Measurements from ENCODE around the gene AFF3.

AFF3 gene

DNA sequence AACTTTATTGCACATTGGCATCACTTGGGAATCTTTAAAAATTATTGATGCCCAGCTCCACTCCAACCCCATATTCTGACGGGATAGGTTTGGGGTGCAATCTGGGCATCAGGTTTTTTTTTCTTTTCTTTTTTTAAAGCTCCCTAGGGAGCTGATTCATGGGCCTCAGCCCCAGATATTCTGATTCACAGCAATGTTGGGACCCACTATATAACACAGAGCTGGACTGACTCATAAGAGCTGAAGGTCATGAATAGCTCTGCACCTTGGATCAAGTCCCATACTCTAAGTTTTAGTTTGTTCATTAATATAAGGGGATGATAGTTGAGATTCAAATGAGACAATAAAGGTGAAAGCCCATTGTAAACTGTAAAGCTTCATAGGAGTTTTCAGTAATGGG, 461.4 kb downstream of the AFF3 start:
- Mint-ChIP-seq H3K27me3 (ENCODE audit: low read depth, poor library complexity) (no peaks in the 10 kb centered on the region), H3K27ac (no peak overlapping the region), H3K36me3 (ENCODE audit: low read depth) (peaks cover 74% of the 10 kb centered on the region)

DNA sequence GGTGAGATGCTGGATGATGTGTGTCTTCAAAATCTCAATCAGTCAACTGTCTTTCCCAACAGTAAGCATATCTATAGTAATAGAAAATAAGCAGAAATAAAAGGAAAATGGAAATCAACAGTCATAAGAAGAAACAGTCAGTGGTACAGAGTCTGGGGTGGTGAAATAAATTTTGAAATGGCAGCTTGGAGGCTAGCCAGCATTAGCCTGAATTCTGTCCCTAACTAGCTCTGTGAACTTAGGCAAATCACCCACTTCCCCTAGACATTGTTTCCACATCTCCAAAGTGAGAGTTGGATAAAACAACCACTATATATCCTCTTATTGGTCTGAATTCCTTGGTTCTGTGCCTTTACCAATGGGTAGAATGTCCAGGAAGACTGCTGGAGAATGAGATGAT, 462.9 kb downstream of the AFF3 start:
- H3K36me3 Mint-ChIP-seq (ENCODE audit: low read depth) = peaks cover 66% of the 10 kb centered on the region
- TF ChIP-seq, protein P1, sequence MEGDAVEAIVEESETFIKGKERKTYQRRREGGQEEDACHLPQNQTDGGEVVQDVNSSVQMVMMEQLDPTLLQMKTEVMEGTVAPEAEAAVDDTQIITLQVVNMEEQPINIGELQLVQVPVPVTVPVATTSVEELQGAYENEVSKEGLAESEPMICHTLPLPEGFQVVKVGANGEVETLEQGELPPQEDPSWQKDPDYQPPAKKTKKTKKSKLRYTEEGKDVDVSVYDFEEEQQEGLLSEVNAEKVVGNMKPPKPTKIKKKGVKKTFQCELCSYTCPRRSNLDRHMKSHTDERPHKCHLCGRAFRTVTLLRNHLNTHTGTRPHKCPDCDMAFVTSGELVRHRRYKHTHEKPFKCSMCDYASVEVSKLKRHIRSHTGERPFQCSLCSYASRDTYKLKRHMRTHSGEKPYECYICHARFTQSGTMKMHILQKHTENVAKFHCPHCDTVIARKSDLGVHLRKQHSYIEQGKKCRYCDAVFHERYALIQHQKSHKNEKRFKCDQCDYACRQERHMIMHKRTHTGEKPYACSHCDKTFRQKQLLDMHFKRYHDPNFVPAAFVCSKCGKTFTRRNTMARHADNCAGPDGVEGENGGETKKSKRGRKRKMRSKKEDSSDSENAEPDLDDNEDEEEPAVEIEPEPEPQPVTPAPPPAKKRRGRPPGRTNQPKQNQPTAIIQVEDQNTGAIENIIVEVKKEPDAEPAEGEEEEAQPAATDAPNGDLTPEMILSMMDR (IDR thresholded peaks at IDR 0.05) = no peak
- H3K9me3 Mint-ChIP-seq = peaks cover 3% of the 10 kb centered on the region
- no peaks in the 10 kb centered on the region for H3K27me3 Mint-ChIP-seq (ENCODE audit: low read depth, poor library complexity)
- H3K4me3 Mint-ChIP-seq = no peak overlapping the region
- peaks cover 74% of the 10 kb centered on the region for H3K4me1 Mint-ChIP-seq
- no peak overlapping the region for H3K27ac Mint-ChIP-seq
- no peak for DNase-seq

More for the DNA sequence above, 461.4 kb downstream of the AFF3 start:
- DNase-seq = no peak
- Mint-ChIP-seq H3K9me3 (peaks cover 3% of the 10 kb centered on the region), H3K4me3 (no peak overlapping the region), H3K4me1 (peaks cover 59% of the 10 kb centered on the region)
- TF ChIP-seq, protein P1 (IDR thresholded peaks at IDR 0.05) = no peak

DNA sequence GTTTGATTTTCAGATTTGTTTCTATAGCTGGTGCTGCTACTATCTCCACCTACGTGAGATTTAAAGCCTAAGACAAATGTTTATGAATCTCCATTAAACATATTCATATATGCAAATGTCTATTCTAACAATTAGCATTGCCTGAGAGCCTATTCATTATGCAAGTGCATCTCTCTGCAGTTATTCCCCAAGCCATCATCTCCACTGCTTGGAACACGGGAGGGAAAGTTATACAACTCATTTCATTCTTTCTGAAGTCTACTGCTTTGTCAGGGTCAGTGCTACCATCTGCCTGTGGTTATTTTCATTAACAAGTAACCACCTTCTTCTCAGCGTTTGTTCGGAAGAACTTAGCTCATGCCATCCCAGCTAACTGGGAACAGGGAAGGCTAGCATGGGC, 463.8 kb downstream of the AFF3 start:
- peaks cover 3% of the 10 kb centered on the region for H3K9me3 Mint-ChIP-seq
- H3K4me1 Mint-ChIP-seq = peaks cover 74% of the 10 kb centered on the region
- H3K27me3 Mint-ChIP-seq (ENCODE audit: low read depth, poor library complexity) = no peaks in the 10 kb centered on the region
- H3K27ac Mint-ChIP-seq = no peak overlapping the region
- TF ChIP-seq, protein P1 (IDR thresholded peaks at IDR 0.05) = no peak
- no peak for DNase-seq
- H3K4me3 Mint-ChIP-seq = no peak overlapping the region
- peaks cover 57% of the 10 kb centered on the region for H3K36me3 Mint-ChIP-seq (ENCODE audit: low read depth)

DNA sequence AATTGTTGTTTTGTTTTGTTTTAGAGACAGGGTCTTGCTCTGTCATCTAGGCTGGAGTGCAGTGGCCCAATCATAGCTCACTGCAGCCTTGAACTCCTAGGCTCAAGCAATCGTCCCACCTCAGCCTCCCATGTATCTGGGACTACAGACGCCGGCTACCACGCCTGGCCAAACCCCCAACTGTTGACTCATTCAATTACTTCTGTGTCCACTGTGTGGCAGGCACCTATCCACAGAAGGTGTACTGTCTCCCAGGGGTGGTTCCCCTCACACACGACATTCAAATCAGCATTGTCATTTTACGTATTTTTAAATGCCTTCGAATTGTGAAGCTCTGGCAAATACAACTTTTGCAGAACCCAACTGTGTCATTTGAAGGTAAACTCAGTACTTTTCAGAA, 464.6 kb downstream of the AFF3 start:
- DNase-seq = no peak
- H3K36me3 Mint-ChIP-seq (ENCODE audit: low read depth) = peaks cover 48% of the 10 kb centered on the region
- peak overlapping the region; percentile 32 for H3K27ac Mint-ChIP-seq
- no peaks in the 10 kb centered on the region for H3K27me3 Mint-ChIP-seq (ENCODE audit: low read depth, poor library complexity)
- H3K4me1 Mint-ChIP-seq = peaks cover 76% of the 10 kb centered on the region
- no peak overlapping the region for H3K4me3 Mint-ChIP-seq
- TF ChIP-seq, protein P1 (IDR thresholded peaks at IDR 0.05) = no peak
- peaks cover 3% of the 10 kb centered on the region for H3K9me3 Mint-ChIP-seq

DNA sequence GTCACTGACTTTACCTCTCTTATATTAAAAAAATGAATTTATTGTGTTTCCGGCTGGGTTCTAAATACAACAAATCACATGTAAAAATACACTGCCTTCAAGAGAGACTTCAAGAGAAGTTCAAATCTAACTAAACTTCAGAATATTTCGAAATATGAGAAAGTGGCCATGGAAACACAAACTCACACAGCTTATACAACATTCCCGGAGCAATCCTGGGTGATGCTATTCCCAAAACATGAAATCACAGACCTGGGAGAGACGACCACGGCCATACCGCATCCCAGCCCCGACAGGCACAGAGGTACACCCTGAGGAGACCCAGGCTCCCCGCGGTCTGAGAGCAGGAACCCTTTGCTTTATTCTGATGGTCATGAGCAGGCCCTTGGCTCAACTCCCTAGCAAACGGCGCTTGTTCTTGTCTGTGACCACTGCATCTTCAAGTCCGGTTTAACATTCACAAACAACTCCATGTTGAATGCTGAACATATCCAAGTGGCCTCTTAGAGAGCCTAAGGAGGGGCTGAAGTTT, 467.2 kb downstream of the AFF3 start:
- peaks cover 96% of the 10 kb centered on the region for H3K4me1 Mint-ChIP-seq
- H3K27ac Mint-ChIP-seq = peak overlapping the region; percentile 98
- no peak overlapping the region for H3K4me3 Mint-ChIP-seq
- H3K9me3 Mint-ChIP-seq = no peaks in the 10 kb centered on the region
- TF ChIP-seq, protein P1 (IDR thresholded peaks at IDR 0.05) = no peak
- H3K27me3 Mint-ChIP-seq (ENCODE audit: low read depth, poor library complexity) = no peaks in the 10 kb centered on the region
- peaks cover 42% of the 10 kb centered on the region for H3K36me3 Mint-ChIP-seq (ENCODE audit: low read depth)
- DNase-seq = no peak

DNA sequence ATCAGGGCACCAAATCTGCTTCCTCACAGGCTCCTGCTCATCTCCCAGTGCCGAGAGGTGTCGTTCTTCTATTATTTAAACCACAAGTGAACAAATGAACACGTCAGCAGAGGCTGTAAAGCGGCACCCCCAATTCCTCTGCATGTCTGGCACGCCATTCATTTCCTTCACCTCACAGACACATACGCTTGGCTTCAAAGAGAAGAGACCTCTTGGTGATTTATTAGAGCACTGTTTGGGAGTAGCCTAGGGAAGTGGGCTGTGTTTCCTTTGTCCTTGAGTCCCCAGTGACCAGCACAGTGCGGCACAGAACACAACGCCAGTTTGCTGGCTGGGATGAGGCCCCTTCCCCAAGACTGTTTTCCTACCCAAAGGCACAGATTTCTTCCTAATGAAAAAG, 468.3 kb downstream of the AFF3 start:
- TF ChIP-seq, protein P1 (IDR thresholded peaks at IDR 0.05) = no peak
- H3K36me3 Mint-ChIP-seq (ENCODE audit: low read depth) = peaks cover 43% of the 10 kb centered on the region
- H3K4me3 Mint-ChIP-seq = peak overlapping the region; percentile 33
- DNase-seq = peak; percentile 20
- H3K27ac Mint-ChIP-seq = peak overlapping the region; percentile 98
- no peaks in the 10 kb centered on the region for H3K27me3 Mint-ChIP-seq (ENCODE audit: low read depth, poor library complexity)
- peaks cover 7% of the 10 kb centered on the region for H3K9me3 Mint-ChIP-seq
- peaks cover 91% of the 10 kb centered on the region for H3K4me1 Mint-ChIP-seq
